ENCODE measurements around the gene RPAP2.

- TF ChIP-seq CBX3 (IDR thresholded peaks at IDR 0.05; ENCODE audit: low read depth) (no peak), RAD21 (IDR thresholded peaks at IDR 0.05; ENCODE audit: low read depth) (no peak), CEBPB (IDR thresholded peaks at IDR 0.05; ENCODE audit: low read depth) (no peak), POLR2A (IDR thresholded peaks at IDR 0.05; ENCODE audit: borderline replicate concordance, extremely low read depth, insufficient read depth, insufficient read length) (no peak)
- TF ChIP-seq, protein P1, sequence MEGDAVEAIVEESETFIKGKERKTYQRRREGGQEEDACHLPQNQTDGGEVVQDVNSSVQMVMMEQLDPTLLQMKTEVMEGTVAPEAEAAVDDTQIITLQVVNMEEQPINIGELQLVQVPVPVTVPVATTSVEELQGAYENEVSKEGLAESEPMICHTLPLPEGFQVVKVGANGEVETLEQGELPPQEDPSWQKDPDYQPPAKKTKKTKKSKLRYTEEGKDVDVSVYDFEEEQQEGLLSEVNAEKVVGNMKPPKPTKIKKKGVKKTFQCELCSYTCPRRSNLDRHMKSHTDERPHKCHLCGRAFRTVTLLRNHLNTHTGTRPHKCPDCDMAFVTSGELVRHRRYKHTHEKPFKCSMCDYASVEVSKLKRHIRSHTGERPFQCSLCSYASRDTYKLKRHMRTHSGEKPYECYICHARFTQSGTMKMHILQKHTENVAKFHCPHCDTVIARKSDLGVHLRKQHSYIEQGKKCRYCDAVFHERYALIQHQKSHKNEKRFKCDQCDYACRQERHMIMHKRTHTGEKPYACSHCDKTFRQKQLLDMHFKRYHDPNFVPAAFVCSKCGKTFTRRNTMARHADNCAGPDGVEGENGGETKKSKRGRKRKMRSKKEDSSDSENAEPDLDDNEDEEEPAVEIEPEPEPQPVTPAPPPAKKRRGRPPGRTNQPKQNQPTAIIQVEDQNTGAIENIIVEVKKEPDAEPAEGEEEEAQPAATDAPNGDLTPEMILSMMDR (IDR thresholded peaks at IDR 0.05 in 2 of 3, conservative IDR thresholded peaks at IDR 0.05 in 1 of 3; ENCODE audit: borderline replicate concordance in 1 of 3, insufficient read depth in 1 of 3, low read depth in 2 of 3, low read length in 2 of 3) = no peak
These were observed 140.4 kb downstream of the RPAP2 start for GRCh38 chr1:92439291-92439690.
